ENCODE measurements around the gene TRAPPC2L. TPM values are rescaled to one million over a fixed set of nuclear protein-coding genes. Genes with fewer than 3 reads are reported as not detected.
A peak's percentile ranks its signal among the peaks of the same experiment; 100 is the strongest.

The TRAPPC2L gene
- total and polyA plus RNA-seq, 2 of the 13 experiments (the other 11 are each of a cell fraction or from before 2014, with no cell fraction given): 96.3 to 107 TPM

GRCh38 chr16:88809676-88810165 lies 47.2 kb upstream of the TRAPPC2L start (continued):
- TF ChIP-seq, protein P1, sequence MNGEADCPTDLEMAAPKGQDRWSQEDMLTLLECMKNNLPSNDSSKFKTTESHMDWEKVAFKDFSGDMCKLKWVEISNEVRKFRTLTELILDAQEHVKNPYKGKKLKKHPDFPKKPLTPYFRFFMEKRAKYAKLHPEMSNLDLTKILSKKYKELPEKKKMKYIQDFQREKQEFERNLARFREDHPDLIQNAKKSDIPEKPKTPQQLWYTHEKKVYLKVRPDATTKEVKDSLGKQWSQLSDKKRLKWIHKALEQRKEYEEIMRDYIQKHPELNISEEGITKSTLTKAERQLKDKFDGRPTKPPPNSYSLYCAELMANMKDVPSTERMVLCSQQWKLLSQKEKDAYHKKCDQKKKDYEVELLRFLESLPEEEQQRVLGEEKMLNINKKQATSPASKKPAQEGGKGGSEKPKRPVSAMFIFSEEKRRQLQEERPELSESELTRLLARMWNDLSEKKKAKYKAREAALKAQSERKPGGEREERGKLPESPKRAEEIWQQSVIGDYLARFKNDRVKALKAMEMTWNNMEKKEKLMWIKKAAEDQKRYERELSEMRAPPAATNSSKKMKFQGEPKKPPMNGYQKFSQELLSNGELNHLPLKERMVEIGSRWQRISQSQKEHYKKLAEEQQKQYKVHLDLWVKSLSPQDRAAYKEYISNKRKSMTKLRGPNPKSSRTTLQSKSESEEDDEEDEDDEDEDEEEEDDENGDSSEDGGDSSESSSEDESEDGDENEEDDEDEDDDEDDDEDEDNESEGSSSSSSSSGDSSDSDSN (CRISPR knock-in tag; IDR thresholded peaks at IDR 0.05): peak; percentile 39; the same call in 1 of the 2 replicates
- TF ChIP-seq MAF1 (CRISPR knock-in tag; IDR thresholded peaks at IDR 0.05; ENCODE audit: borderline replicate concordance) (0 out of 2 replicates have a peak, but pooled peaks have one; percentile 17), SAFB2 (CRISPR knock-in tag; IDR thresholded peaks at IDR 0.05; ENCODE audit: borderline replicate concordance, low read depth) (no peak), ZFY (CRISPR knock-in tag; IDR thresholded peaks at IDR 0.05) (peak; percentile 36; the same call in 1 of the 2 replicates), TAF15 (IDR thresholded peaks at IDR 0.05; ENCODE audit: low read depth, low read length, poor library complexity, severe bottlenecking) (peak; percentile 41), ARNT2 (CRISPR knock-in tag; IDR thresholded peaks at IDR 0.05; ENCODE audit: low read depth) (no peak), ZMYM3 (CRISPR knock-in tag; IDR thresholded peaks at IDR 0.05) (no peak), ZNF24 (IDR thresholded peaks at IDR 0.05) (no peak), ZBTB42 (CRISPR knock-in tag; IDR thresholded peaks at IDR 0.05) (0 out of 2 replicates have a peak, but pooled peaks have one; percentile 38), PRMT3 (CRISPR knock-in tag; IDR thresholded peaks at IDR 0.05; ENCODE audit: borderline replicate concordance, low read depth) (peak; percentile 92), AGO2 (optimal IDR thresholded peaks at IDR 0.05; ENCODE audit: low read depth, low read length) (peak; percentile 97), ZSCAN31 (CRISPR knock-in tag; IDR thresholded peaks at IDR 0.05; ENCODE audit: low read depth) (no peak), POLR2G (IDR thresholded peaks at IDR 0.05; ENCODE audit: low read depth, low read length) (peak; percentile 50), MZF1 (CRISPR knock-in tag; IDR thresholded peaks at IDR 0.05; ENCODE audit: borderline replicate concordance) (no peak), SCMH1 (CRISPR knock-in tag; IDR thresholded peaks at IDR 0.05; ENCODE audit: borderline replicate concordance) (no peak), AGO1 (IDR thresholded peaks at IDR 0.05; ENCODE audit: low read depth, low read length, poor library complexity, severe bottlenecking) (peak; percentile 84), ZNF253 (CRISPR knock-in tag; IDR thresholded peaks at IDR 0.05; ENCODE audit: borderline replicate concordance) (no peak), CCDC6 (CRISPR knock-in tag; IDR thresholded peaks at IDR 0.05) (0 out of 2 replicates have a peak, but pooled peaks have one; percentile 21), SMAD1 (CRISPR knock-in tag; IDR thresholded peaks at IDR 0.05; ENCODE audit: borderline replicate concordance, low read depth) (no peak), PCBP1 (IDR thresholded peaks at IDR 0.05; ENCODE audit: borderline replicate concordance, low read depth, low read length) (peak; percentile 80; the same call in 1 of the 2 replicates), SATB2 (CRISPR knock-in tag; IDR thresholded peaks at IDR 0.05) (no peak), RBM22 (optimal IDR thresholded peaks at IDR 0.05; ENCODE audit: low read length) (peak; percentile 72), CAMTA2 (CRISPR knock-in tag; IDR thresholded peaks at IDR 0.05; ENCODE audit: borderline replicate concordance) (no peak)
- TF ChIP-seq, protein P2, sequence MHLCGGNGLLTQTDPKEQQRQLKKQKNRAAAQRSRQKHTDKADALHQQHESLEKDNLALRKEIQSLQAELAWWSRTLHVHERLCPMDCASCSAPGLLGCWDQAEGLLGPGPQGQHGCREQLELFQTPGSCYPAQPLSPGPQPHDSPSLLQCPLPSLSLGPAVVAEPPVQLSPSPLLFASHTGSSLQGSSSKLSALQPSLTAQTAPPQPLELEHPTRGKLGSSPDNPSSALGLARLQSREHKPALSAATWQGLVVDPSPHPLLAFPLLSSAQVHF (CRISPR knock-in tag; IDR thresholded peaks at IDR 0.05): no peak
- TF ChIP-seq, protein P3, sequence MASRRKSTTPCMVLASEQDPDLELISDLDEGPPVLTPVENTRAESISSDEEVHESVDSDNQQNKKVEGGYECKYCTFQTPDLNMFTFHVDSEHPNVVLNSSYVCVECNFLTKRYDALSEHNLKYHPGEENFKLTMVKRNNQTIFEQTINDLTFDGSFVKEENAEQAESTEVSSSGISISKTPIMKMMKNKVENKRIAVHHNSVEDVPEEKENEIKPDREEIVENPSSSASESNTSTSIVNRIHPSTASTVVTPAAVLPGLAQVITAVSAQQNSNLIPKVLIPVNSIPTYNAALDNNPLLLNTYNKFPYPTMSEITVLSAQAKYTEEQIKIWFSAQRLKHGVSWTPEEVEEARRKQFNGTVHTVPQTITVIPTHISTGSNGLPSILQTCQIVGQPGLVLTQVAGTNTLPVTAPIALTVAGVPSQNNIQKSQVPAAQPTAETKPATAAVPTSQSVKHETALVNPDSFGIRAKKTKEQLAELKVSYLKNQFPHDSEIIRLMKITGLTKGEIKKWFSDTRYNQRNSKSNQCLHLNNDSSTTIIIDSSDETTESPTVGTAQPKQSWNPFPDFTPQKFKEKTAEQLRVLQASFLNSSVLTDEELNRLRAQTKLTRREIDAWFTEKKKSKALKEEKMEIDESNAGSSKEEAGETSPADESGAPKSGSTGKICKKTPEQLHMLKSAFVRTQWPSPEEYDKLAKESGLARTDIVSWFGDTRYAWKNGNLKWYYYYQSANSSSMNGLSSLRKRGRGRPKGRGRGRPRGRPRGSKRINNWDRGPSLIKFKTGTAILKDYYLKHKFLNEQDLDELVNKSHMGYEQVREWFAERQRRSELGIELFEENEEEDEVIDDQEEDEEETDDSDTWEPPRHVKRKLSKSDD (CRISPR knock-in tag; IDR thresholded peaks at IDR 0.05; ENCODE audit: low read depth): 0 out of 2 replicates have a peak, but pooled peaks have one; percentile 35

Measured in HepG2 (cell line).